Muscle layer of duodenum (tissue), 2 donors: ENCODE measurements around the gene GRIFIN.

ENCODE experiments used
- H3K27ac ChIP-seq: one replicate; pipeline ENCODE4 v1.7.0; 2013; ENCODE audit warnings: mild to moderate bottlenecking, low read length
- H3K27me3 ChIP-seq: one replicate; pipeline ENCODE4 v1.7.0; 2013; ENCODE audit warnings: low read depth, mild to moderate bottlenecking, control low read depth, low read length
- H3K36me3 ChIP-seq, 2 donors: one replicate each; pipeline ENCODE4 v1.7.0; 2013; ENCODE audit warnings: low read length in 2 of 2, control low read depth in 1 of 2, mild to moderate bottlenecking in 1 of 2; ENCODE audit not compliant: insufficient read depth in 2 of 2, control insufficient read depth in 1 of 2
- H3K4me1 ChIP-seq, 2 donors: one replicate each; pipeline ENCODE4 v1.7.0; 2013; ENCODE audit warnings: low read length in 2 of 2, mild to moderate bottlenecking in 2 of 2, control low read depth in 1 of 2, moderate library complexity in 1 of 2; ENCODE audit not compliant: insufficient read depth in 2 of 2, control insufficient read depth in 1 of 2
- H3K4me3 ChIP-seq, 2 donors: one replicate each; pipeline ENCODE4 v1.7.0; 2013; ENCODE audit warnings: low read length in 2 of 2, low read depth in 1 of 2, mild to moderate bottlenecking in 1 of 2
- H3K9me3 ChIP-seq, 2 donors: one replicate each; pipeline ENCODE4 v1.7.0; 2013; ENCODE audit warnings: low read length in 2 of 2, control low read depth in 1 of 2, mild to moderate bottlenecking in 1 of 2; ENCODE audit not compliant: control insufficient read depth in 1 of 2
- donor health status: healthy.

The GRIFIN gene

GRCh38 chr7:2482725-2483451 is 6.7 kb upstream of the GRIFIN start:
- peaks cover 0 to 24% of the 10 kb centered on the region in 2 donors for H3K4me1 ChIP-seq
- H3K27me3 ChIP-seq = no peaks in the 10 kb centered on the region
- no peak overlapping the region for H3K27ac ChIP-seq
- H3K9me3 ChIP-seq = peaks cover 0 to 12% of the 10 kb centered on the region in 2 donors
- H3K4me3 ChIP-seq = no peak overlapping the region
- no peaks in the 10 kb centered on the region for H3K36me3 ChIP-seq

DNA sequence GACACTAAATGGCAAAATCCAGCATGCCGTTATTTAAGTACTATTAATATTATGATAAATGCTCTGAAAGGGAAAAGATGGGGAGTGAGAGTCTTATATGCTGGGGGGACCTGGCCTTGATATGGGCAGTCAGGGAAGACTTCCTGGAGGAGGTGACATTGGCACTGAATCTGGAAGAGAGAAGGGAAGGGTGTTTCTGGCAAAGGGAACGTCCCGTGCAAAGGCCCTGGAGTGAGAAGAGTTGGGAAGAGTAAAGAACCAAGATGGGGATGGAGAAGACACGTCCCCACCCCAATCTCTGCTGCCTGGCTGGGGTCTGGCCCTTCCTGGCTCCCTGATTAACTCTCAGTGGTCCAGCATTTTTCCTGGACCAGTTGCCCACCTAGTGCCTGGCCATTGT is 5.0 kb upstream of the GRIFIN start:
- H3K27me3 ChIP-seq = no peaks in the 10 kb centered on the region
- no peak overlapping the region for H3K4me3 ChIP-seq
- H3K36me3 ChIP-seq = no peaks in the 10 kb centered on the region
- peaks cover 0 to 23% of the 10 kb centered on the region in 2 donors for H3K4me1 ChIP-seq
- no peak overlapping the region for H3K27ac ChIP-seq
- H3K9me3 ChIP-seq = peaks cover 0 to 12% of the 10 kb centered on the region in 2 donors

- Histone ChIP-seq H3K27ac (no peak overlapping the region), H3K9me3 (peaks cover 0 to 12% of the 10 kb centered on the region in 2 donors), H3K27me3 (no peaks in the 10 kb centered on the region)
Measured at GRCh38 chr7:2480070-2480408, 3.8 kb upstream of the GRIFIN start.

DNA sequence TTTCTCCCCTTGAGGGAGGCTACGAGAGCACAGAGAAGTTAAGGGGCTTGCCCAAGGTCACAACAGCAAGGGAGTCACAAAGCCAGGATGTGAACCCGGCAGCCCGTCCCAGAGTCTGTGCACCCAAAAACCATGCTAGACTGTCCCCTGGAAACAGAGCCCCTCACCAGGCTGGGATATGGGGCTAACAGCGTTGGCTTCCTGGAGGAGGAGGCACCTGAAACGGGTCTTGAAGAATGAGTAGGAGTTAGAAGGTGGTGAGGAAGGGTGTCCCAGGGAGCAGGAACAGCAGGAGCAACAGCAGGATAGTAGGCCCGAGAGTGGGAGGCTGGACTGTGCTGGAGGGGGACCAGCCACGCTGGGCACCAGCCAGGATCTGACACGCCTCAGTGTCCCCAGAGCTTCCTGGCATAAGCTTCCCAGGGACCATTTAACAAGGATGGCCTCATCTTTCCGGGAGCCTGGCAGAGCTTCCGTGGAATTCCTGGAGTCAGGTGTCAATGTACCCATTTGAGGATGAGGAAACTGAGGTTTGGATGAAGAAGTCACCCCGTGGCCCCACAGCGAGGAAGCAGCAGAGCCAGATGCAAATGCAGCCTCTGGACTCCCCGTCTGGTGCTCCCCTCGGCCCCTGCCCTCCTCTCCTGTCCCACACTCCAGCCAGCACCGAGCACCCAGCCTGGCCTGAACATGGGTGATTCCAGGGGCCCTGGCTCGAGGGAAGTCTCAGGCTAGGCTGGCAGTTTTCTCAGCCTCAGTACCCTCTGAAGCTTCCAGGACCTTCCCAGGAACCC is 3.3 kb upstream of the GRIFIN start:
- Histone ChIP-seq H3K4me3 (no peak overlapping the region), H3K27ac (no peak overlapping the region), H3K27me3 (no peaks in the 10 kb centered on the region)

More at GRCh38 chr7:2480070-2480408, 3.8 kb upstream of the GRIFIN start:
- no peaks in the 10 kb centered on the region for H3K36me3 ChIP-seq
- peaks cover 0 to 23% of the 10 kb centered on the region in 2 donors for H3K4me1 ChIP-seq
- H3K4me3 ChIP-seq = no peak overlapping the region

DNA sequence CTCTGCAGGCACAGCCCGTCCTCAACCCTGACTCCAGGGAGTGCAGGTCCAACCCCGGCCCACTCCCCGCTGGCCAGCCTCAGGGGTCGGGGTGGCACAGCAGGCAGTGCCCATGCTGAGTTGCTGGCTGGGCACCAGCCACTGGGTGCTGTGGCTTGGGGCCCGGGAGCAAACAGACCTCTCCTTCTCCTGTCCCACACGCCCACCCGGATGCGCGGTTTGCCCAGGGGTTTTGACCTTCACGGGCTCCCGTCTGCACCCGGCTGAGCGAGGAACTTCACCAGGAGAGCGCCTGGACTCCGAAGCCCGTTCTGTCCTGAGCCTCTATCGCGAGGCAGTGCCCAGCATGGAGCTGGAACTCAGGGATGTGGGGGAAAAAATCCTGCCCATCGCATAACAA is 2.6 kb upstream of the GRIFIN start:
- peaks cover 0 to 23% of the 10 kb centered on the region in 2 donors for H3K4me1 ChIP-seq
- H3K4me3 ChIP-seq = no peak overlapping the region
- H3K36me3 ChIP-seq = no peaks in the 10 kb centered on the region
- H3K27me3 ChIP-seq = no peaks in the 10 kb centered on the region
- H3K27ac ChIP-seq = no peak overlapping the region
- peaks cover 0 to 12% of the 10 kb centered on the region in 2 donors for H3K9me3 ChIP-seq

More for the DNA sequence above, 3.3 kb upstream of the GRIFIN start:
- peaks cover 0 to 12% of the 10 kb centered on the region in 2 donors for H3K9me3 ChIP-seq
- H3K36me3 ChIP-seq = no peaks in the 10 kb centered on the region
- peaks cover 0 to 23% of the 10 kb centered on the region in 2 donors for H3K4me1 ChIP-seq

DNA sequence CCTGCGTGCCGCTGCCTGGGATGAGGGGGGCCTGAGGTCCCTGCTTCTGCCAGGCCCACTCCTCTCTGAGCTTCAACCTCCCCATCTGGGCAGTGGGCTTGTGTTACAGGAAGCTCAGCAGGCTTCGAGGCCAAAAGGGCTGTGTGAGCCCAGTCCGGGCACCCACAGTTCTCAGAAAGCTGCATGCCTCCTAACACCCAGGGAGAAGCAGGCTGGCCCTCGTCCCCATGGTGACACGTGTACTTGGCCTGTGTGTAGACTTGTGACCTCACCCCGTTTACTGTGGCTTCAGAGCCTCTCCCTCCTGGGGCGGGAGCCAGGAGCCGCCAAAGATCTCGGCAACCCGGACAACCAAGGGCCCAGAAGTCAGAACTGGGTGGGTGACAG is 2.2 kb upstream of the GRIFIN start:
- no peaks in the 10 kb centered on the region for H3K36me3 ChIP-seq
- no peaks in the 10 kb centered on the region for H3K27me3 ChIP-seq
- H3K9me3 ChIP-seq = peaks cover 0 to 10% of the 10 kb centered on the region in 2 donors
- no peak overlapping the region for H3K27ac ChIP-seq
- peaks cover 0 to 23% of the 10 kb centered on the region in 2 donors for H3K4me1 ChIP-seq
- no peak overlapping the region for H3K4me3 ChIP-seq

DNA sequence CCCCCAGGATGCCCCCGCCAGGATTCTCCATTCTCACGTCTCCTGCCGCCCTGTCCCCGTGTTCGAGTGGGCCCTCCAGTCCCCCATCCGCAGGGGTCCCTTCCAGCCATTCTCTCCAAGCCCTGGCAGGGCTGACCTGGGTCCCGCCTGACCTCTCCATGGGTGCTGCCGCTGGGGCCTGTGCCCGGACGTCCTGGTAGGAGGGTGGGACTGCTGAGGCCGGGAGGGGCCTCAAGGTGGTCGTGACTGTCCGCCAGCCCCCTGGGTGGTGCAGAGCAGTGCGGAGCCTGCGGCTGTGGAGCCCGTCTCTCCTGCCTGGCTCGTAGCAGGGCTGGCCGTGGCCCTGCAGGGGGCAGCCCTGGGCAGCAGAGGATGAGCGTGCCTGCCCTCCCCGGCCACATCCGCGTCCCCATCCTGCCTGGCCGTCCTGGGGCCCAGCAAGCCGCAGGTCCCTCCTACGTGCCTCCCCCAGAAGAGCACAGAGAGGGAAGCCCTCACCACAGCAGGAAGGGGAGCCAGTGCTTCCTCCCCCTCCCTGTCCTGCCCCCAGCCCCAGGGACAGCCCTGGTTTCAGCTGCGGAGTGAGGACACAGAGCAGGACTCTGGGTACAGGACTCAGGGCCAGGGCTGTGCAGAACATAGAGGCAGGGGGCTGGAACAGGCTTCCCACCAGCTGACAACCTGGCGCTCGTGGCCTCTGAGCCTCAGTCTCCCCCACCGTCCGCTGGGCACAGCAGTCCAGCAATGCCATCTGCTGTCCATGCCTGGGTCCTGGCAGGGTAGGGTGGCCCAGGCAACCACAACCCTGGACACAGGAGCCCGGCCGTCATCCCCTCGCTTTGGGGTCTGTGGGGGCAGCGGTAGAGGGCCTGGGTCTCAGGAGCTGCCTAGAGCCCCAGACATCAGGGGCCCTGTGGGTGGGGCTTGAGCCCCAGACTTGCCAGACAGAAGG is 1.5 kb upstream of the GRIFIN start:
- Histone ChIP-seq H3K4me3 (no peak overlapping the region), H3K36me3 (no peaks in the 10 kb centered on the region), H3K9me3 (peaks cover 0 to 4% of the 10 kb centered on the region in 2 donors), H3K4me1 (peaks cover 0 to 23% of the 10 kb centered on the region in 2 donors), H3K27ac (no peak overlapping the region), H3K27me3 (no peaks in the 10 kb centered on the region)

DNA sequence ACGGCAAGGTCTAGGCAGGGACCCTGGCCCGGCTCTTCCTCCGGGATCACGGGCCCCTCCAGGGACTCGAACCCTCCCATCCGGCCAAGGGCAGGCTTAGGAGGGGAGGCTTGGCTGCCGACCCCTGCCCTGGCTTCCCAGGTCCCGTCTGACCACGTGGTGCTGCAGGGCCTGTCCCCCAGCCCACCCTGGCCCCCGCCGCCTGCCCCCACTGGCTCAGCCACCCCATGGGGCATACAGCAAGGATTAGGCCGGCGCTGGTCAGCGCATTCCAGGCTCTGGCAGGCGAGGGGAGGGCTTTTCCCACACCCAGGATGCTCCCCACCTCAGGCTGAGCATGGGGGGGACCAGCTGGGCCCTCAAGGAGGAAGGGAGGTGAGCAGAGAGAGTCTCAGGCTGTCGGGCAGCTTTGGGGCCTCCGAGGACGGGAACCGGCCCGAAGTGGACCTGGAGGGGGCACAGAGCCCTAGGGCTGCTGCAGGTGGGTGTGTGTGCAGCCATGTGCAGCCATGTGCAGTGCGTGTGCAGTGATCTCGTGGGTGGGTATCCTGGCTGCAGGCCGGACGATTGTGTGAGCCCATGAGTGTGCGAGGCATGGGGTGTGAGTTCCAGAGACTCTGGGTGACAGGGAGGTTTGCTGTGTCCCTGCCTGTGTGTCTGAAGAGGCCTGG is 713 bp upstream of the GRIFIN start:
- H3K27ac ChIP-seq = no peak overlapping the region
- H3K36me3 ChIP-seq = no peaks in the 10 kb centered on the region
- no peak overlapping the region for H3K4me3 ChIP-seq
- peaks cover 0 to 23% of the 10 kb centered on the region in 2 donors for H3K4me1 ChIP-seq
- no peaks in the 10 kb centered on the region for H3K27me3 ChIP-seq
- H3K9me3 ChIP-seq = no peaks in the 10 kb centered on the region

DNA sequence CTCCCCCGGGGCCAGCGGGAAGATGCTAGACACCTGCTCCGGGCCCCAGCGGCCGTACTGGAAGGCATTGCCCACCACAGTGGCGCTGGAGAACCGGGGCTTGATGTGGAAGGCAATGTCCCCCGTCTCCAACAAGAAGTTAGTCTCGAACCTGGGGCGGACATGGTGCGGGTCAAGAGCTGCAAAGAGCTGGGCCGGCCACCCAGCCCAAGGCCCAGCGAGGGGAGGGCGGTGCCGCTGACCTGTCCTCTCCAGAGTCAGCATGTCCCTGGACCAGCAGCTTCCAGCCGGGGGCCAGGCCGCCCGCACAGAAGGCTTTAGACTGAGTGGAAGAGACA is 551 bp downstream of the GRIFIN start:
- Histone ChIP-seq H3K27me3 (no peaks in the 10 kb centered on the region), H3K27ac (no peak overlapping the region), H3K9me3 (no peaks in the 10 kb centered on the region)

DNA sequence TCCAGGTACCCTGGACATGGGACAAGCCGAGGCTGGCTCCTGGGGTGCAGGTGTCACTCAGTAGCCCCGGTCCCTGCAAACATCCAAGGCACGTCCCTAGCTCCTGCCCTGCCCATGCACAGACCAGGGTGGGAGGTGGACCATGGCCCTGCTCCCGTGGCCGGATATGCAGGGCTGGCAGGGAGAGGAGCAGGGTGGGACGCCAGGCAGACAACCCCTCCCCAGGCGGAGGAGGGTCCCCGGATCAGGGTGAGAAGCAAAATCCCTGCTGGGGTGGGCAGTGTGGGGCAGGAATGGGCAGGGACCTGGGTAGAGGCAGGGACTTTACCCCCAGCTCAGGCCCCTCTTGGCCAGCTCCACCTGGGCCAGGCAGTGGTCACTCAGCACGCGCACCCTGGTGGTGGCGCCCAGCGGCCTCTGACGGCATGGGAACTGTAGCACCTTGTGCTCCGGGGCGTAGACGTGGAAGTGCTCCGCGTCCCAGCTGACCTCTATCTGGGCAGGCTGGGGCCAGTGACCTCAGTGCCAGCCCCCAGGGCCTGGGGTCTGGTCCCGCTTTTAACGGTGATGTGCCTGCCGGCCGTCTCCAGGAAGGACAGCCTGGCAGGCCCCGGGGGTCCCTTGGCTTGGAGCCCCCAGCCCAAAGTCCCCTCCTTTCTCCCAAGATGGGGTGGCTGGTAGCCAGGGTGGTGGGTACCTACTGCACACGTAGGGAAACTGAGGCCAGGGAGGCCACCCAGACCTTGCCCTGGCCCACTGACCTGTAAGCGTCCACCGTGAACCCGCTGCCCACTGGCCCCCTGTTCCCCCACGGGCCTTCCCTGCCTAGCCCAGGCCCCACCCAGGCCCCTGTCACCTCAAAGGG is 1.2 kb downstream of the GRIFIN start:
- Histone ChIP-seq H3K4me1 (peaks cover 0 to 28% of the 10 kb centered on the region in 2 donors), H3K27me3 (no peaks in the 10 kb centered on the region), H3K36me3 (no peaks in the 10 kb centered on the region)

More for the DNA sequence above, 551 bp downstream of the GRIFIN start:
- Histone ChIP-seq H3K36me3 (no peaks in the 10 kb centered on the region), H3K4me3 (no peak overlapping the region), H3K4me1 (peaks cover 0 to 28% of the 10 kb centered on the region in 2 donors)

More for the DNA sequence above, 1.2 kb downstream of the GRIFIN start:
- H3K9me3 ChIP-seq = no peaks in the 10 kb centered on the region
- no peak overlapping the region for H3K27ac ChIP-seq
- H3K4me3 ChIP-seq = no peak overlapping the region
